Stimulated activated CD8-positive, alpha-beta memory T cell treated with anti-CD3 and anti-CD28 coated beads, Interleukin-15, amount 100 ng/mL, for 24 hours (primary cell): ENCODE data around the gene ABAT.
"Not testable (repeated sequence)": the region's sequence is repeated elsewhere in the genome, so short reads cannot be mapped to it uniquely, and the experiment has no call there.

ENCODE experiments used
- DNase-seq: peaks from one replicate; pipeline ENCODE4 v3.0.0-alpha.2; 2020; ENCODE audit warnings: low read depth

ABAT gene

GRCh38 chr16:8785408-8785807, 111.0 kb downstream of the ABAT start:
- DNase-seq = no peak

- DNase-seq = not testable (repeated sequence)
Measured at GRCh38 chr16:8786316-8786715, 111.9 kb downstream of the ABAT start.

GRCh38 chr16:8788578-8789172, 114.3 kb downstream of the ABAT start:
- DNase-seq = no peak

GRCh38 chr16:8795091-8795490, 120.7 kb downstream of the ABAT start:
- no peak for DNase-seq

GRCh38 chr16:8795818-8796217, 121.4 kb downstream of the ABAT start:
- DNase-seq = no peak

GRCh38 chr16:8796469-8797363, 122.3 kb downstream of the ABAT start:
- no peak for DNase-seq

- DNase-seq = peak; percentile 87
Measured at GRCh38 chr16:8797364-8798173, 123.2 kb downstream of the ABAT start, which contains the start of the genes PMM2 and TMEM186. TSS of gene PMM2 (plus strand) at chr16:8797839. CDS start at chr16:8797883, 44 bp downstream. TSS of gene TMEM186 (minus strand) at chr16:8797639. CDS start at chr16:8797614, 25 bp downstream.

- DNase-seq = no peak
Measured at GRCh38 chr16:8798174-8798527, 123.7 kb downstream of the ABAT start.

GRCh38 chr16:8798535-8799157, 124.2 kb downstream of the ABAT start:
- no peak for DNase-seq

GRCh38 chr16:8801701-8802100, 127.3 kb downstream of the ABAT start:
- no peak for DNase-seq

- DNase-seq = not testable (repeated sequence)
Measured at GRCh38 chr16:8803733-8804132, 129.3 kb downstream of the ABAT start.

- no peak for DNase-seq
Measured at GRCh38 chr16:8804313-8804712, 129.9 kb downstream of the ABAT start.

- DNase-seq = no peak
Measured at GRCh38 chr16:8806272-8806983, 132.0 kb downstream of the ABAT start.

- DNase-seq = no peak
Measured at GRCh38 chr16:8807189-8807588, 132.8 kb downstream of the ABAT start.

GRCh38 chr16:8808009-8808408, 133.6 kb downstream of the ABAT start:
- no peak for DNase-seq

- DNase-seq = no peak
Measured at GRCh38 chr16:8808613-8809353, 134.4 kb downstream of the ABAT start.

- DNase-seq = no peak
Measured at GRCh38 chr16:8812162-8812843, 137.9 kb downstream of the ABAT start.

- no peak for DNase-seq
Measured at GRCh38 chr16:8814095-8814806, 139.8 kb downstream of the ABAT start.

GRCh38 chr16:8816967-8817655, 142.7 kb downstream of the ABAT start:
- no peak for DNase-seq
